Raji (cell line): ENCODE results near the gene SEC14L5.

Source experiments
- POLR2A ChIP-seq: IDR thresholded peaks from 2 replicates; pipeline ENCODE4 v1.6.1; 2011; ENCODE audit warnings: low read depth, low read length, control low read depth; ENCODE audit not compliant: insufficient read depth

Gene SEC14L5

DNA sequence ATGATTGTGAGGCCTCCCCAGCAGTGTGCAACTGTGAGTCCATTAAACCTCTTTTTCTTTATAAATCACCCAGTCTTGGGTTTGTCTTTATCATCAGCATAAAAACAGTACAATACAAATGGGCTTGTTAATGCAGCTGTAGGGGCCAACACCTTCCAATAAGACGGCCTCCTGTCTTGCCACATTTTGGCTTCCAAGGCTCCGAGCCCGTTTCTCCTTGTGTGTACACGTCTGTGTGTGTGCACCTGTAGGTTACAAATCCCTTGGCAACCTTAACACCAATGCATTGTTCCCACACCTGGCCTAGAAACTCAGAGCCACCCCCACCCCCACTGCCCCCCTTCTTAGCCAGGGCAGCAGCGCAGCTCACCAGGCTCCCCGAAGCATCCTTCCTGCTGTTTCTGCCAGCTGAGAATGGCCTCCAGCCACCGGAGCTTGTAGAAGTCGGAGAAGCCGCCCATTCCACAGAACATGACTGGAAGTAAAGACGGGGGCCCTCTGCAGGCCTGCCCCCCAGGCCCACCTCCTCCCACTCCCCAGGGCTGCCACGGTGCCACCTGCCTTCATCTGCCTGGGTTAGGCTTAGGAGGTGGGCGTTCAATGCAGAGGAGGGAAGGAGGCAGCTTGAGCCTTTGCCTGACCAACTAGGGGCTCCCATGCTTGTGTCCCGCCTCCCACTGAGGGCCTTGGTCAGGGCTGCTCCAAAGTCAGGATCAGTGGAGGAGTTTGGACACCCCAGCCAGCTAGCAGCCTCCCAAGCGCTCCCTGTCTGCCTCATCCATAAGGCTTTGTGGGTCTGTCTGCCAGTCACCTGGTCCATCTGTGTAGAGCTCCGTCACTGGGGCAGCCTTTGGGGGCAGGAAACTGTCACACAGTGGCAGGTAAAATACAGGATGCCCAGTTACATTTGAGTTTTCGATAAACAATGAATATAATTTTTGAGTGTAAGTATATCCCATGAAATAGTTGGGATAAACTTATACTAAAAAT is 97.0 kb downstream of the SEC14L5 start:
- TF ChIP-seq POLR2A = no peak

DNA sequence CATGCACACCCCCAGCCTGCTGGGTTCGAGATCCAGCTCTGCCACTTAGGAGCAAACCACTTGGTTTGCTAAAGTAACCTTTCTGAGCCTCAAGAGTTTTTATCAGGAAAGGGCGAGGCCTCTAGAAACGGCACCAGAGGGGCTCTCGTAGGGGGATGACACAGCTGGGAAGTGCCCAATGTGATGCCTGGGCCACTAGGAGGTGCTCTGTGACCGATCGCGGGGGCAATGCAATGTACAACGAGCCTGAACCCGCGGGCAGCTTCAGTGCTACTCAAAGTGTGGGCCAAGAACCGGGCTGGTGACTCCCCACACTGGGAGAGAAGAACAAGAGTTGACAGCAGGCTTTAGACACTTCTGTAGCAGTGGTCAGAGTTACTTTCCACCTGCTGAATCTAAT is 98.2 kb downstream of the SEC14L5 start:
- TF ChIP-seq POLR2A = no peak

DNA sequence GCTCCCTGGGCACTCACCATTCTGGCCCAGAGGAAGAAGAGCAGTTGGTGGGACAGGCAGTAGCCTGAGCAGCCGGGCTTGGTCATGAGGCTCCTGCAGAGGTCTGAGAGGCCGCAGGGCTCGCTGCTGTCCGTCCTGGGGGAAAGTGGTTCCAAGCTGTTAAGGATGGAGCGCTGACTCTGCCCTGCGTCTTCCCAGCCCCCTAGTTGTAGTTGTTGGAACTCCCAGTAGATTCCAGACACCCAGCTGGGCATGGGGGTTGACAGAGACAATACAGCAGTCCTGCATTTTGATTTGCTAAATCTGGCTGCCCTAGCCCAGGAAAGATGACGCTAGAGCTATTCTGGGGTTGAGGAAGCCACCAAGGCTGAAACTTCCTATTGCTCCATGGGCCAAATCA is 100.3 kb downstream of the SEC14L5 start:
- TF ChIP-seq POLR2A = no peak

DNA sequence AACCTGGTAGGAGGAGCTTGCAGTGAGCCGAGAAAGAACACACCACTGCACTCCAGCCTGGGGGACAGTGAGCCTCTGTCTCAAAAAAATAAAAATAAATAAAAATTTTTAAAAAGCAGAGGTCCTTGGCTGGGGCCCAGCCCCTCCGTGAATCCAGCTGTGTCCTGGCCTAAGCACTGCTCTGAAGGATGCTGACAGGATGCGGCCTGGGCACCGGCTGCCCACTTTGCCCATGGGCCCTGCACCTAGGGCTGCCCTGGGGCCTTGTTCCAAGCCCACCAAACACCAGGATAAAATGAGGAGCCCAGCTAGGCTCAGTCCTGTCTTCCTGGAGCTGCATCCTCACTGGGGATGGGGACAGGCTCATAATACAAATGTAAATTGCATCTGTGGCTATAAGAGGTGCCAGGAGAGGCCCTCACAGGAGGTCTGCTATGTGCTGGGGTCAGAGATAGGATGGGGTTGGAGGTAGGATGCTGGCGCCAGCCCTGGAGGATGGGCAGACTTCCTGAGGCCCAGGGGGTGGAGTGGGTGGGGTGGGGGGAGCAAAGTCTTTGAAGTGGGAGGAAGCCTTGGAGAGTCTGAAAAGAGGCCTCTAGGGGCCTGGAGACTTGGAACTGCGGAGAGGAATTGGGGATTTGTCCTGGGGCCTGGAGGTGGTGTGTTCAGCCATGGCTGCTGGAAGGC is 101.4 kb downstream of the SEC14L5 start:
- no peak for TF ChIP-seq POLR2A

DNA sequence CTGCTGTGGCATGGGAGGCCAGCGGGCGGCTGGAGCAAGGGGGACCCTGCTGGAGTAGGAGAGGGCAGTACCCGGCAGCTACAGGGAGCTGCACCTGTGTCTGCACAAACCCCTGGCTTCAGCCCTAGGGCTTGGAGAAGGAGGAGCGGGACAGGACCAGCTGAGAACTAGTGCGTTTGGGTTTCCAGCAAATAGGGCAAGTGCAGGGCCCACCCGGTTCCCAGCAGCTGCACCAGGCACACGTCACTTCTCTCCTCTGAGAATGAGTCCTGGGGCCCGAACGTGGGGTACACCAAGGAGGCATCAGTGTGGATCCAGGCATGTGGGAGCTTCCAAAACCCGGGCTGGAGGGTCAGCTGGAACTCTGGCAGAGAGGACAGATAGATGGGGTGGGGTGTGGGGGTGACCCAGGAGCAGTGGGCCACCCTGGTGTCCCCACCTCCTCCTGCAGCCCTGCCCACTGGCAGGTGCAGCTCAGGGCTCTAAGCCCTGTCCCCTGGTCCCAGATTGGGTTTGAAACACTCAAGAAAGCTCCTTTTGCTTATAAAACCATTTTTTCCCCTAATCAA is 102.0 kb downstream of the SEC14L5 start:
- no peak for TF ChIP-seq POLR2A

DNA sequence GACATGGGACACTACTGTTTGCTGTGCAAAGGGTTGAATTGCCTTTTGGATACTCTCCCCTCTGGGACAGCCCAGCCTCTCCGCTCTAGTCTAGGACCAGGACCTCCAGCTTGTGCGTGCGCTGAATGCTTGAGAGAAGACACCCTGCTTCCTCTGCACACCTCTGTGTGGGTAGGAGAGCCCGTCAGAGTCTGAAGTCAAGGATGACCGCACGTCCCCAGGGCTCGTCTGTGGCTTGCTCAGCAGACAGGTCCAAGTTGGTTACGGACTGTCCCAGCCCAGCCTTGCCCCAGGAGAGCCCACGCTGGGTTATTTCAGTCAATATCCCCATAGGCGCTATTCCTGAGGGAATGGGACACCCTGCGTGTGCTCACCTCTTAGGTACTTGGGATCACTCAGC is 103.9 kb downstream of the SEC14L5 start:
- no peak for TF ChIP-seq POLR2A

DNA sequence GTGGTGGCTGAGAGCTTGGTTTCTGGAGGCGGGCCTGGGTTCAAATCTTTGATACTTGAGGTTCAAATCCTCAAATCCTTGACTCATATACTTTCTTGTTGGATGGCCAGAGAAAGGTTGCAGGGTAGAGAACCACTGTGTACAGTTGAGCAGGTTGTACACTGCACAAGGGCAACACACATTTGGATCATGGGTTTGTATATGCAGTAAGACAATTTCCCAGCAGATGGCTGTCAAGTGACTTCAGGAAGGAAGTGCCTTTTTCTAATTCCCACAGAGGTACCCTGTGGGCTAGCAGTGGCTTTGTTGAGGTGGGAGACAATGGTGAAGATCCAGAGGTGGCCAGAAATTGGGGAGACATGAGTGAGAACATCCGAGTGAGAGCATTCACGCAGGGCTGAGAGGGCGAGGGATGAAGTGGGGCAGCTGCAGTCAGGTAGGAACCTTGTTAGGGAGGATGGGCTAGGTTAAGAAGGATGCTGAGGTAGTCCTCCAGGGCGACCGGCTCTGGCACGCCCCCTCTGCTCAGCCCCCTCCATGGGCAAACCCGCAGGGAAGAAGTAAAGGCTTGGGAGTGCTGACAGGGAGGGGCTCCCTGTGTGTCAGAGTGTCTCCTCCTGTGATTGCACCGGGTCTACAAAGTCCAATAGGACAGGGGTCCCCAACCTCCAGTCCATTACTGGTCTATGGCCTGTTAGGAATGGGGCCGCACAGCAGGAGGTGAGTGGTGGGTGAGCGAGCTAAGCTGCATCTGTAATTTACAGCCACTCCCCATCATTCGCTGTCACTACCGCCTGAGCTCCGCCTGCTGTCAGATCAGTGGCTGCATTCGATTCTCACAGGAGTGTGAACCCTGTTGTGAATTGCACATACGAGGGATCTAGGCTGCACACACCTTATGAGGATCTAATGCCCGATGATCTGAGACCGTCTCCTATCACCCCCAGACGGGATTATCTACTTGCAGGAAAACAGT is 104.9 kb downstream of the SEC14L5 start:
- no peak for TF ChIP-seq POLR2A

DNA sequence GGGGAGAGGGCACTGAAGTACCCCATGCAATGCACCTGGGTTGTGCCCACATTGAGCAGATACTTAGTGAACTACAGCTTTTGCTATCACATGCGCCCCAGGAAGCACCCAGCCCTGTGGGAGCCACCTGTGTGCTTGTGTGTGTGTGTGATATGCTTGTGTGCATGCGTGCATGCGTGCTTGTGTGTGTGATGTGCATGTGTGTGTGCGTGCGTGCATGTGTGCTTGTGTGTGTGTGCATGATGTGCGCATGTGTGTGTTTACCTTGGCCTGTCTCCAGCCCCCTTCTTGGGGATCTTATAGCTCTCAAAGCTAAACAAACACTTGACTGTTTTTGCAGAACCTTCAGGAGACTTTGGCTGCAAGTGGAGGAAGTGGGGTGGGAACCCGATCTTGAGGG is 106.8 kb downstream of the SEC14L5 start:
- no peak for TF ChIP-seq POLR2A

DNA sequence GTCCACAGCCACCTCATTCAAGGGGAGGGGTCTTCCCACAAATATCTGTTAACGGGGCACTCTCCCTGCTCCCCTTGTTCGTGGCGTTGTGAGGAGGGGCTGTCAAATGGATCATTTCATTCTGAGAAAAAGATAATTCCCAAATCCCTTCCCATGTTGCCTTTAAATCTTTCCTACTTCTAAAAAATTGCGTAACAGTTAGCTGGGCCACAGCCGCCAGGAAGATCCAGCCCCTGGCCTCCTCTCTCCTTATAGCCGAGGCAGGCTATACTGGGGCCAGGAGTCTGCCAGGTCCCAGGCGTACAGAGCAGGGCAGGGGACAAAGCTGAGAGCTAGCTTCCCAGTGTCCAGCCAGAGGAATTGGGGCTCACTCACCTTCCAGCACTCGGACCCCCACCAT is 107.2 kb downstream of the SEC14L5 start:
- TF ChIP-seq POLR2A = no peak

DNA sequence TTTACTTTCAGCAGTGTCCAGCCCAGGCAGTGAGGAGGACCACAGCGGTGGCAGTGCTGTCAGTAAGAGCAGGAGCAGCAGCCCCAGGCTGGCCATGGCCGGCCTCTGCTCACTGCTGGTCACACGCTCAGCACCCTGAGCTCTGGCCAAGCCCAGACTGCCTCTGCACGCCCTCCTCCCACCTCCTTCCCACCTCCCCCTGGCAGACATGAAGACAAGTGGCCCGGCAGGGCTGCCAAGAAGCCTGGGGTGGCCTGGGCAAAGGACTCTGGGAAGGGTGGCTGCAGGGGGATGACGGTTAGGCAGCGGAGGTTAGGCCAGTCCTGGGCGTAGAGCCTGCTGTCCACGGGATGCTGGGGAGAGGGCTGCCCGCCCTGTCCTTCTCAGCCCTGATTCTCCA is 107.7 kb downstream of the SEC14L5 start, which contains the start of gene C16orf89:
C16orf89 (minus strand) TSS at position 144 of the 400 bp plus-strand sequence; CDS start at position 96, 48 bp downstream.
- no peak for TF ChIP-seq POLR2A

DNA sequence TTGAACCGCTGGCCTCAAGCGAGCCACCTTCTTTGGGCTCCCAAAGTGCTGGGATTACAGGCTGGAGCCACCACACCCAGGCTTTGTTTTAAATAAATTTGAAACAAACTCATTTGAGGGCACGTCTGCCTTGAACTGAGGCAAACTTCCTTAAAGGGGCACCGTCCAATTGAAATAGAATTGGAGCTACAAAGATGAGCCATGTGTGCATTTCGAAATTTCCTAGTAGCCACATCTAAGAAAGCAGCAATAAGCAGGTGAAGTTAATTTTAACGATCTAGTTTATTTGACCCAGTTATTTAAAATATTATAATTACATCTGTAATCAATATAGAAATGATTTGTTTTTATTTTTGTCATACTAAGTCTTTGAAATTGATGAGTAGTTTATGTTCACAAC is 108.4 kb downstream of the SEC14L5 start:
- no peak for TF ChIP-seq POLR2A
